ENCODE results near the gene CIBAR2. TPM values are rescaled to one million over a fixed set of nuclear protein-coding genes. Genes with fewer than 3 reads are reported as not detected.

Gene CIBAR2
- total RNA-seq, 2 donors from 2014 or later: not detected

GRCh38 chr16:85142129-85142513 lies 29.8 kb upstream of the CIBAR2 start:
- peaks cover under 1% of the 10 kb centered on the region for H3K4me1 ChIP-seq (replicated peaks)
- H3K36me3 ChIP-seq: no peaks in the 10 kb centered on the region
- H3K27me3 ChIP-seq (replicated peaks; ENCODE audit: insufficient read depth): no peaks in the 10 kb centered on the region
- TF ChIP-seq CTCF (IDR thresholded peaks at IDR 0.05) (no peak), POLR2A (IDR thresholded peaks at IDR 0.05) (no peak), POLR2AphosphoS5 (IDR thresholded peaks at IDR 0.05) (no peak)
- no peak overlapping the region for H3K27ac ChIP-seq
- intact Hi-C loops (cut with DNase I): no loop called here
- no peaks in the 10 kb centered on the region for H3K9me3 ChIP-seq
- DNase-seq (ENCODE audit: low spot score): no peak
- no peak overlapping the region for H3K4me3 ChIP-seq
- 99% methylated on average over 7 of the region's 7 CpGs for WGBS

- H3K9me3 ChIP-seq: no peaks in the 10 kb centered on the region
- intact Hi-C loops (cut with DNase I): no loop called here
- WGBS: 81% methylated on average over 16 of the region's 17 CpGs
Observed at GRCh38 chr16:85141491-85142128, 29.3 kb upstream of the CIBAR2 start.

GRCh38 chr16:85140455-85141012 lies 28.3 kb upstream of the CIBAR2 start:
- H3K9me3 ChIP-seq: no peaks in the 10 kb centered on the region
- intact Hi-C loops (cut with DNase I): no loop called here
- H3K4me3 ChIP-seq: no peak overlapping the region
- TF ChIP-seq CTCF (IDR thresholded peaks at IDR 0.05) (no peak), POLR2A (IDR thresholded peaks at IDR 0.05) (no peak), POLR2AphosphoS5 (IDR thresholded peaks at IDR 0.05) (no peak)
- no peaks in the 10 kb centered on the region for H3K27me3 ChIP-seq (replicated peaks; ENCODE audit: insufficient read depth)
- H3K27ac ChIP-seq: no peak overlapping the region
- no peak for DNase-seq (ENCODE audit: low spot score)
- peaks cover 5% of the 10 kb centered on the region for H3K4me1 ChIP-seq (replicated peaks)
- no peaks in the 10 kb centered on the region for H3K36me3 ChIP-seq
- WGBS: 90% methylated on average over 12 of the region's 12 CpGs

More at GRCh38 chr16:85141491-85142128, 29.3 kb upstream of the CIBAR2 start:
- no peak for DNase-seq (ENCODE audit: low spot score)
- no peaks in the 10 kb centered on the region for H3K27me3 ChIP-seq (replicated peaks; ENCODE audit: insufficient read depth)
- no peak overlapping the region for H3K4me3 ChIP-seq
- no peak overlapping the region for H3K27ac ChIP-seq
- no peaks in the 10 kb centered on the region for H3K36me3 ChIP-seq
- no peak for TF ChIP-seq POLR2AphosphoS5 (IDR thresholded peaks at IDR 0.05)
- no peak for TF ChIP-seq CTCF (IDR thresholded peaks at IDR 0.05)
- TF ChIP-seq POLR2A (IDR thresholded peaks at IDR 0.05): no peak
- H3K4me1 ChIP-seq (replicated peaks): peaks cover 5% of the 10 kb centered on the region

- Histone ChIP-seq H3K27me3 (replicated peaks; ENCODE audit: insufficient read depth) (no peaks in the 10 kb centered on the region), H3K36me3 (no peaks in the 10 kb centered on the region), H3K4me3 (no peak overlapping the region), H3K9me3 (no peaks in the 10 kb centered on the region), H3K4me1 (replicated peaks) (peaks cover 5% of the 10 kb centered on the region), H3K27ac (no peak overlapping the region)
- TF ChIP-seq CTCF (IDR thresholded peaks at IDR 0.05): no peak
- no peak for TF ChIP-seq POLR2A (IDR thresholded peaks at IDR 0.05)
- TF ChIP-seq POLR2AphosphoS5 (IDR thresholded peaks at IDR 0.05): no peak
- 84% methylated on average over 9 of the region's 9 CpGs for WGBS
- no peak for DNase-seq (ENCODE audit: low spot score)
- intact Hi-C loops (cut with DNase I): loop anchor here (5.0 kb wide), 1 partner anchor 67 kb away; no protein-coding TSS in a partner anchor
Observed at GRCh38 chr16:85139881-85140339, 27.6 kb upstream of the CIBAR2 start.
